ENCODE data around the gene TGFBR3.

DNA sequence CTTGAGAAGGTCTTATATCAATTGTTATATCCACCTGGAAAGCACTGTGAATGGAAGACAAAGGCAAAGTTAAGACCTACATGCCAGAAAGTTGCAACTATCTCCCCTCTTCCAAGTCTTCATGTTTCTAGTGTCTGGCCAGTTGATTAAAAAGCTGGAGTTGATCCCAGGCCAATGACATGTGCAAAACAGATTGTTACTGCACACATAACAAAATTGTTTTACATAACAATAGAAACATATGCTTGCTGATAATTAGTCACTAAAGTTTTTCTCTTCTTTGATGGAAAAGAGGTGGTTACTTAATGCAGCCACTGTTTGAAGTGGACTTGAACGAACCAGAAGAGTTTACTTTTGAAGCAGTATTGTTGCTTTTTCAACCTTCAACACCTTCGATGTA, 158.2 kb downstream of the TGFBR3 start:
- TF ChIP-seq POLR2A (IDR thresholded peaks at IDR 0.05) (no peak), EP300 (IDR thresholded peaks at IDR 0.05) (no peak)
- TF ChIP-seq, protein P1, sequence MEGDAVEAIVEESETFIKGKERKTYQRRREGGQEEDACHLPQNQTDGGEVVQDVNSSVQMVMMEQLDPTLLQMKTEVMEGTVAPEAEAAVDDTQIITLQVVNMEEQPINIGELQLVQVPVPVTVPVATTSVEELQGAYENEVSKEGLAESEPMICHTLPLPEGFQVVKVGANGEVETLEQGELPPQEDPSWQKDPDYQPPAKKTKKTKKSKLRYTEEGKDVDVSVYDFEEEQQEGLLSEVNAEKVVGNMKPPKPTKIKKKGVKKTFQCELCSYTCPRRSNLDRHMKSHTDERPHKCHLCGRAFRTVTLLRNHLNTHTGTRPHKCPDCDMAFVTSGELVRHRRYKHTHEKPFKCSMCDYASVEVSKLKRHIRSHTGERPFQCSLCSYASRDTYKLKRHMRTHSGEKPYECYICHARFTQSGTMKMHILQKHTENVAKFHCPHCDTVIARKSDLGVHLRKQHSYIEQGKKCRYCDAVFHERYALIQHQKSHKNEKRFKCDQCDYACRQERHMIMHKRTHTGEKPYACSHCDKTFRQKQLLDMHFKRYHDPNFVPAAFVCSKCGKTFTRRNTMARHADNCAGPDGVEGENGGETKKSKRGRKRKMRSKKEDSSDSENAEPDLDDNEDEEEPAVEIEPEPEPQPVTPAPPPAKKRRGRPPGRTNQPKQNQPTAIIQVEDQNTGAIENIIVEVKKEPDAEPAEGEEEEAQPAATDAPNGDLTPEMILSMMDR (IDR thresholded peaks at IDR 0.05): no peak
